B cell (primary cell): ENCODE data around the gene DCAF6. TPM values are rescaled to one million over a fixed set of nuclear protein-coding genes. Genes with fewer than 3 reads are reported as not detected.

ENCODE experiments used
- ATAC-seq: fragments of 200-7000 bp; cut with Tn5 transposase; one replicate; pipeline ENCODE4 v1.10.0; 2021; ENCODE audit warnings: low read depth, mild to moderate bottlenecking, moderate number of reproducible peaks, moderate library complexity
- CTCF ChIA-PET: fragments of 350-600 bp; sonication (Branson Sonifier 250); formaldehyde crosslinking; loops from one replicate; lab custom pipeline; 2021; ENCODE audit warnings: antibody characterized with exemption, inconsistent platforms; lab: Charles Lee
- POLR2A ChIA-PET: fragments of 350-600 bp; sonication (Branson Sonifier 250); formaldehyde crosslinking; loops from one replicate; lab custom pipeline; 2021; ENCODE audit warnings: antibody characterized with exemption; lab: Charles Lee
- DNase-seq: peaks from one replicate; pipeline ENCODE4 v3.0.0; 2013
- H2AFZ ChIP-seq: 2 replicates; pipeline ENCODE4 v1.6.1; 2012; ENCODE audit warnings: mild to moderate bottlenecking, low read depth, low read length; ENCODE audit not compliant: insufficient read depth, poor library complexity, severe bottlenecking
- H3K27ac ChIP-seq, 2 donors: 1 replicate in 1 of 2; 2 replicates in 1 of 2; pipeline ENCODE4 v1.5.1; 2012 to 2013; ENCODE audit warnings: low read length in 2 of 2, mild to moderate bottlenecking in 2 of 2, moderate library complexity in 1 of 2
- H3K27me3 ChIP-seq, 4 experiments: fragments of 200-600 bp in 1 of 4; sonication (generic) in 1 of 4; replicated peaks in 1 of 4; 1 replicate in 2 of 4; 2 replicates in 2 of 4; pipeline versions ENCODE4 v1.6.1 to v1.7.0; 2013 to 2016; ENCODE audit warnings: low read length in 3 of 4, mild to moderate bottlenecking in 2 of 4, mixed read lengths in 1 of 4, moderate library complexity in 1 of 4; ENCODE audit not compliant: insufficient read depth in 4 of 4, control insufficient read depth in 3 of 4; ENCODE audit errors: control extremely low read depth in 1 of 4
- H3K36me3 ChIP-seq, 2 experiments: replicated peaks in 1 of 2; 1 replicate in 1 of 2; 2 replicates in 1 of 2; pipeline versions ENCODE4 v1.6.1 to v1.7.1; 2013; ENCODE audit warnings: low read length in 1 of 2; ENCODE audit not compliant: insufficient read depth in 2 of 2, control insufficient read depth in 1 of 2; ENCODE audit errors: control extremely low read depth in 1 of 2, extremely low read depth in 1 of 2
- H3K4me1 ChIP-seq, 2 donors: fragments of 200-600 bp in 1 of 2; sonication (generic) in 1 of 2; 1 replicate in 1 of 2; 2 replicates in 1 of 2; pipeline versions ENCODE4 v1.5.1 to v1.6.1; 2013 to 2017; ENCODE audit warnings: low read length in 2 of 2; ENCODE audit not compliant: control insufficient read depth in 2 of 2, insufficient read depth in 2 of 2
- H3K4me2 ChIP-seq: replicated peaks from 2 replicates; pipeline ENCODE3; 2012; ENCODE audit warnings: mild to moderate bottlenecking, low read depth, low read length; ENCODE audit not compliant: poor library complexity, severe bottlenecking
- H3K4me3 ChIP-seq, 5 experiments: fragments of 200-600 bp in 1 of 5; sonication (generic) in 1 of 5; 1 replicate in 3 of 5; 2 replicates in 2 of 5; pipeline versions ENCODE4 v1.5.1 to v1.7.0; 2011 to 2016; ENCODE audit warnings: low read length in 4 of 5, mild to moderate bottlenecking in 4 of 5, low read depth in 2 of 5, control low read depth in 1 of 5, moderate library complexity in 1 of 5; ENCODE audit not compliant: insufficient read depth in 1 of 5; ENCODE audit errors: control extremely low read depth in 1 of 5, extremely low read depth in 1 of 5
- H3K79me2 ChIP-seq: fragments of 200-600 bp; sonication (generic); one replicate; pipeline ENCODE4 v1.6.0; 2016; ENCODE audit warnings: low read length; ENCODE audit not compliant: control insufficient read depth, insufficient read depth
- H3K9ac ChIP-seq: fragments of 200-600 bp; sonication (generic); 2 replicates; pipeline ENCODE4 v1.6.1; 2017; ENCODE audit warnings: mild to moderate bottlenecking, low read length, moderate library complexity
- H3K9me3 ChIP-seq, 3 donors: one replicate each; pipeline versions ENCODE4 v1.6.1 to v1.7.1; 2013; ENCODE audit warnings: low read length in 2 of 3; ENCODE audit not compliant: control insufficient read depth in 2 of 3, insufficient read depth in 1 of 3; ENCODE audit errors: control extremely low read depth in 1 of 3
- H4K20me1 ChIP-seq: 2 replicates; pipeline ENCODE4 v1.6.0; 2012; ENCODE audit warnings: mild to moderate bottlenecking, low read length; ENCODE audit not compliant: insufficient read depth, control insufficient read depth, poor library complexity, severe bottlenecking
- H3K27ac Mint-ChIP-seq: one replicate; pipeline ENCODE4 v1.8.0; 2021; ENCODE audit warnings: mixed read lengths
- H3K27me3 Mint-ChIP-seq: one replicate; pipeline ENCODE4 v1.8.0; 2021; ENCODE audit warnings: mixed read lengths
- H3K4me1 Mint-ChIP-seq: one replicate; pipeline ENCODE4 v1.8.0; 2021; ENCODE audit warnings: mixed read lengths
- H3K4me3 Mint-ChIP-seq: one replicate; pipeline ENCODE4 v1.8.0; 2021; ENCODE audit warnings: mixed read lengths
- H3K9me3 Mint-ChIP-seq: one replicate; pipeline ENCODE4 v1.8.0; 2022; ENCODE audit warnings: mixed read lengths; ENCODE audit not compliant: insufficient read depth
- EZH2 ChIP-seq: IDR thresholded peaks from 2 replicates; pipeline ENCODE4 v1.6.1; 2012; ENCODE audit warnings: borderline replicate concordance, low read depth, mild to moderate bottlenecking, moderate library complexity, low read length; ENCODE audit not compliant: insufficient read depth, poor library complexity, severe bottlenecking
- WGBS: methylation state at CpG from one replicate; pipeline ENCODE4 v1.1.5; 2013; ENCODE audit warnings: missing lambda C conversion rate; ENCODE audit not compliant: insufficient coverage; 5-methylcytosine and 5-hydroxymethylcytosine counted together
- intact Hi-C: fragments of 100-400 bp; cut with micrococcal nuclease; formaldehyde crosslinking; loops from one replicate; pipeline ENCODE4 v1.10.0; 2022
- polyA plus RNA-seq: library from polyadenylated mRNA; depleted of rRNA; stranded (reverse); fragments of >200 nt; gene quantifications from 2 replicates; pipeline ENCODE4 v1.2.3, GENCODE V29; 2012
- total RNA-seq, 2 donors: library from RNA; stranded (reverse); fragments of 120-200 nt in 1 of 2; gene quantifications; 1 replicate in 1 of 2; 2 replicates in 1 of 2; pipeline versions ENCODE4 v1.2.3 to v1.2.4, GENCODE V29; 2013 to 2022
- TF ChIP-seq, protein P1 (sequence below): fragments of 200-600 bp; IDR thresholded peaks from one replicate; pipeline ENCODE4 v1.8.0; 2022; ENCODE audit warnings: antibody characterized with exemption, mild to moderate bottlenecking

DCAF6 gene
- total and polyA plus RNA-seq, 2 donors (not counting 1 experiment from before 2014, with no cell fraction given) = 17.5 to 40.4 TPM

GRCh38 chr1:167905182-167905581, 31.3 kb upstream of the DCAF6 start:
- 100% methylated on average over 1 of the region's 3 CpGs for WGBS
- intact Hi-C loops = no loop called here
- H3K4me3 ChIP-seq = no peak overlapping the region
- Mint-ChIP-seq H3K27me3 (peaks cover 3% of the 10 kb centered on the region), H3K4me1 (no peaks in the 10 kb centered on the region), H3K27ac (no peak overlapping the region), H3K9me3 (peaks cover 3% of the 10 kb centered on the region), H3K4me3 (no peak overlapping the region)
- H4K20me1 ChIP-seq = no peaks in the 10 kb centered on the region
- H3K27ac ChIP-seq = no peak overlapping the region
- H3K9ac ChIP-seq = no peak overlapping the region
- CTCF ChIA-PET = no interaction called here
- H2AFZ ChIP-seq = no peak overlapping the region
- POLR2A ChIA-PET = no interaction called here
- H3K27me3 ChIP-seq = no peaks in the 10 kb centered on the region
- no peak for TF ChIP-seq EZH2
- TF ChIP-seq, protein P1, sequence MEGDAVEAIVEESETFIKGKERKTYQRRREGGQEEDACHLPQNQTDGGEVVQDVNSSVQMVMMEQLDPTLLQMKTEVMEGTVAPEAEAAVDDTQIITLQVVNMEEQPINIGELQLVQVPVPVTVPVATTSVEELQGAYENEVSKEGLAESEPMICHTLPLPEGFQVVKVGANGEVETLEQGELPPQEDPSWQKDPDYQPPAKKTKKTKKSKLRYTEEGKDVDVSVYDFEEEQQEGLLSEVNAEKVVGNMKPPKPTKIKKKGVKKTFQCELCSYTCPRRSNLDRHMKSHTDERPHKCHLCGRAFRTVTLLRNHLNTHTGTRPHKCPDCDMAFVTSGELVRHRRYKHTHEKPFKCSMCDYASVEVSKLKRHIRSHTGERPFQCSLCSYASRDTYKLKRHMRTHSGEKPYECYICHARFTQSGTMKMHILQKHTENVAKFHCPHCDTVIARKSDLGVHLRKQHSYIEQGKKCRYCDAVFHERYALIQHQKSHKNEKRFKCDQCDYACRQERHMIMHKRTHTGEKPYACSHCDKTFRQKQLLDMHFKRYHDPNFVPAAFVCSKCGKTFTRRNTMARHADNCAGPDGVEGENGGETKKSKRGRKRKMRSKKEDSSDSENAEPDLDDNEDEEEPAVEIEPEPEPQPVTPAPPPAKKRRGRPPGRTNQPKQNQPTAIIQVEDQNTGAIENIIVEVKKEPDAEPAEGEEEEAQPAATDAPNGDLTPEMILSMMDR = no peak
- no peak overlapping the region for H3K4me2 ChIP-seq
- H3K4me1 ChIP-seq = no peaks in the 10 kb centered on the region
- H3K79me2 ChIP-seq = no peaks in the 10 kb centered on the region
- no peak for DNase-seq
- no peak for ATAC-seq
- H3K9me3 ChIP-seq = peaks cover 1 to 11% (median 8%) of the 10 kb centered on the region in 3 donors
- no peaks in the 10 kb centered on the region for H3K36me3 ChIP-seq

GRCh38 chr1:167905671-167906070, 30.8 kb upstream of the DCAF6 start:
- DNase-seq = no peak
- Histone ChIP-seq H3K79me2 (no peaks in the 10 kb centered on the region), H4K20me1 (no peaks in the 10 kb centered on the region), H2AFZ (no peak overlapping the region), H3K36me3 (no peaks in the 10 kb centered on the region), H3K9me3 (peaks cover 1 to 12% (median 8%) of the 10 kb centered on the region in 3 donors), H3K9ac (no peak overlapping the region), H3K27ac (no peak overlapping the region), H3K4me2 (no peak overlapping the region), H3K27me3 (no peaks in the 10 kb centered on the region), H3K4me1 (no peaks in the 10 kb centered on the region), H3K4me3 (no peak overlapping the region)
- CTCF ChIA-PET = no interaction called here
- intact Hi-C loops = no loop called here
- no peak for ATAC-seq
- Mint-ChIP-seq H3K4me3 (no peak overlapping the region), H3K9me3 (peaks cover 5% of the 10 kb centered on the region), H3K4me1 (no peaks in the 10 kb centered on the region), H3K27me3 (peaks cover 3% of the 10 kb centered on the region), H3K27ac (no peak overlapping the region)
- TF ChIP-seq, protein P1 = no peak
- TF ChIP-seq EZH2 = no peak
- POLR2A ChIA-PET = no interaction called here
